HG03342 (cell line): ENCODE results near the gene LSAMP.
"Not testable (repeated sequence)": the region's sequence is repeated elsewhere in the genome, so short reads cannot be mapped to it uniquely, and the experiment has no call there.

Experiments
- ATAC-seq: cut with Tn5 transposase; IDR thresholded peaks from one replicate; pipeline ENCODE4 v1.9.1; 2021; ENCODE audit warnings: mild to moderate bottlenecking, moderate library complexity; ENCODE audit not compliant: unreplicated experiment

LSAMP gene

GRCh38 chr3:116253511-116253910 lies 191.8 kb downstream of the LSAMP start:
- ATAC-seq = no peak

- no peak for ATAC-seq
Observed at GRCh38 chr3:116247605-116248004, 197.7 kb downstream of the LSAMP start.

- ATAC-seq = no peak
Observed at GRCh38 chr3:116246406-116246980, 198.8 kb downstream of the LSAMP start.

- no peak for ATAC-seq
Observed at GRCh38 chr3:116242825-116243224, 202.5 kb downstream of the LSAMP start.

- ATAC-seq = no peak
Observed at GRCh38 chr3:116241677-116242076, 203.6 kb downstream of the LSAMP start.

- ATAC-seq = no peak
Observed at GRCh38 chr3:116240261-116240660, 205.0 kb downstream of the LSAMP start.

GRCh38 chr3:116238846-116239565 lies 206.3 kb downstream of the LSAMP start:
- no peak for ATAC-seq

GRCh38 chr3:116233711-116234357 lies 211.5 kb downstream of the LSAMP start:
- ATAC-seq = no peak

- no peak for ATAC-seq
Observed at GRCh38 chr3:116230431-116231020, 214.8 kb downstream of the LSAMP start.

GRCh38 chr3:116226266-116226665 lies 219.0 kb downstream of the LSAMP start:
- no peak for ATAC-seq

- no peak for ATAC-seq
Observed at GRCh38 chr3:116216761-116217160, 228.5 kb downstream of the LSAMP start.

GRCh38 chr3:116211901-116212300 lies 233.4 kb downstream of the LSAMP start:
- no peak for ATAC-seq

- not testable (repeated sequence) for ATAC-seq
Observed at GRCh38 chr3:116208830-116209229, 236.5 kb downstream of the LSAMP start.

- no peak for ATAC-seq
Observed at GRCh38 chr3:116200956-116201690, 244.2 kb downstream of the LSAMP start.

GRCh38 chr3:116199063-116199462 lies 246.2 kb downstream of the LSAMP start:
- no peak for ATAC-seq

GRCh38 chr3:116198087-116198486 lies 247.2 kb downstream of the LSAMP start:
- ATAC-seq = no peak

- no peak for ATAC-seq
Observed at GRCh38 chr3:116192464-116192863, 252.8 kb downstream of the LSAMP start.

- ATAC-seq = no peak
Observed at GRCh38 chr3:116191409-116191808, 253.9 kb downstream of the LSAMP start.

GRCh38 chr3:116190095-116190494 lies 255.2 kb downstream of the LSAMP start:
- ATAC-seq = no peak

- no peak for ATAC-seq
Observed at GRCh38 chr3:116188231-116188785, 257.0 kb downstream of the LSAMP start.

GRCh38 chr3:116186049-116186448 lies 259.2 kb downstream of the LSAMP start:
- no peak for ATAC-seq
